HepG2 (cell line): ENCODE data around the gene LLGL1. TPM values are rescaled to one million over a fixed set of nuclear protein-coding genes. Genes with fewer than 3 reads are reported as not detected.

ENCODE experiments used
- CEBPG ChIP-seq: IDR thresholded peaks from 2 replicates; pipeline ENCODE4 v1.6.1; 2016
- DR1 ChIP-seq: sonication (generic); formaldehyde crosslinking; IDR thresholded peaks from 2 replicates; pipeline ENCODE4 v1.8.0; 2021; ENCODE audit warnings: mild to moderate bottlenecking, missing genetic modification reagents, inconsistent platforms
- ELF3 ChIP-seq: IDR thresholded peaks from 2 replicates; pipeline ENCODE4 v1.6.1; 2016; ENCODE audit warnings: missing genetic modification reagents, missing compliant biosample characterization
- KAT8 ChIP-seq: IDR thresholded peaks from 2 replicates; pipeline ENCODE4 v1.6.1; 2016; ENCODE audit warnings: missing genetic modification reagents, missing compliant biosample characterization
- KLF13 ChIP-seq: sonication (generic); formaldehyde crosslinking; IDR thresholded peaks from 2 replicates; pipeline ENCODE4 v1.4.0; 2020; ENCODE audit warnings: mild to moderate bottlenecking, missing genetic modification reagents
- KLF16 ChIP-seq, 2 experiments: sonication (generic) in 1 of 2; formaldehyde crosslinking in 1 of 2; IDR thresholded peaks; 2 replicates each; pipeline versions ENCODE4 v1.6.1 to v1.8.0; 2016 to 2023; ENCODE audit warnings: missing genetic modification reagents in 2 of 2, missing compliant biosample characterization in 1 of 2
- MXI1 ChIP-seq: IDR thresholded peaks from 3 replicates; pipeline ENCODE4 v1.6.1; 2012; ENCODE audit warnings: low read depth, low read length, inconsistent platforms, borderline replicate concordance
- NFRKB ChIP-seq: fragments of 450-650 bp; IDR thresholded peaks from 2 replicates; pipeline ENCODE4 v1.6.1; 2017
- NRL ChIP-seq: sonication (generic); formaldehyde crosslinking; IDR thresholded peaks from 2 replicates; pipeline ENCODE4 v1.5.0; 2020; ENCODE audit warnings: missing genetic modification reagents, mild to moderate bottlenecking, moderate library complexity, borderline replicate concordance
- PLRG1 ChIP-seq: fragments of 450-650 bp; conservative IDR thresholded peaks from 2 replicates; pipeline ENCODE4 v1.6.1; 2016
- POLR2AphosphoS5 ChIP-seq: IDR thresholded peaks from 2 replicates; pipeline ENCODE4 v1.6.1; 2012; ENCODE audit warnings: low read depth, low read length
- SP140L ChIP-seq: sonication (generic); formaldehyde crosslinking; IDR thresholded peaks from 2 replicates; pipeline ENCODE4 v1.4.0; 2020; ENCODE audit warnings: missing genetic modification reagents, borderline replicate concordance
- SRF ChIP-seq: IDR thresholded peaks from 2 replicates; pipeline ENCODE4 v1.6.1; 2011; ENCODE audit warnings: mild to moderate bottlenecking, low read depth, low read length, moderate library complexity
- SYNCRIP ChIP-seq: fragments of 200-400 bp; formaldehyde crosslinking; IDR thresholded peaks from 2 replicates; pipeline ENCODE4 v1.6.1; 2018; ENCODE audit warnings: mild to moderate bottlenecking, low read depth, low read length; ENCODE audit not compliant: insufficient read depth
- TAF1 ChIP-seq: sonication (generic); formaldehyde crosslinking; IDR thresholded peaks from 2 replicates; pipeline ENCODE4 v1.4.0; 2020; ENCODE audit warnings: missing genetic modification reagents
- XRCC5 ChIP-seq: fragments of 200-400 bp; formaldehyde crosslinking; optimal IDR thresholded peaks from 2 replicates; pipeline ENCODE3; 2017; ENCODE audit warnings: mild to moderate bottlenecking, low read length
- ZBTB7B ChIP-seq: sonication (generic); formaldehyde crosslinking; IDR thresholded peaks from 2 replicates; pipeline ENCODE4 v1.4.0; 2020; ENCODE audit warnings: missing genetic modification reagents
- ZMYM4 ChIP-seq: sonication (generic); formaldehyde crosslinking; IDR thresholded peaks from 2 replicates; pipeline ENCODE4 v1.8.1; 2023; ENCODE audit warnings: mild to moderate bottlenecking, missing genetic modification reagents
- ZNF230 ChIP-seq: sonication (generic); formaldehyde crosslinking; IDR thresholded peaks from 2 replicates; pipeline ENCODE4 v1.4.0; 2020; ENCODE audit warnings: mild to moderate bottlenecking, missing genetic modification reagents
- ZNF253 ChIP-seq: sonication (generic); formaldehyde crosslinking; IDR thresholded peaks from 2 replicates; pipeline ENCODE4 v1.8.0; 2022; ENCODE audit warnings: mild to moderate bottlenecking, missing genetic modification reagents, borderline replicate concordance
- ZNF343 ChIP-seq: sonication (generic); formaldehyde crosslinking; IDR thresholded peaks from 2 replicates; pipeline ENCODE4 v1.4.0; 2020; ENCODE audit warnings: mild to moderate bottlenecking, missing genetic modification reagents
- ZNF451 ChIP-seq: sonication (generic); formaldehyde crosslinking; IDR thresholded peaks from 2 replicates; pipeline ENCODE4 v1.5.0; 2020; ENCODE audit warnings: mild to moderate bottlenecking, missing genetic modification reagents
- ZNF772 ChIP-seq: sonication (generic); formaldehyde crosslinking; IDR thresholded peaks from 2 replicates; pipeline ENCODE4 v1.5.0; 2020; ENCODE audit warnings: mild to moderate bottlenecking, missing genetic modification reagents
- ZNF788 ChIP-seq: sonication (generic); formaldehyde crosslinking; IDR thresholded peaks from 2 replicates; pipeline ENCODE4 v1.5.0; 2020; ENCODE audit warnings: mild to moderate bottlenecking, missing genetic modification reagents, borderline replicate concordance
- ZSCAN25 ChIP-seq: sonication (generic); formaldehyde crosslinking; IDR thresholded peaks from 2 replicates; pipeline ENCODE4 v1.8.0; 2022; ENCODE audit warnings: mild to moderate bottlenecking, missing genetic modification reagents
- polyA plus RNA-seq, 8 experiments: library from polyadenylated mRNA; depleted of rRNA in 3 of 8; stranded (reverse) in 7 of 8; unstranded in 1 of 8; fragments of >200 nt; fragmentation: Illumina TruSeq in 4 of 8; extraction: Trizol in 4 of 8; gene quantifications; 2 replicates each; pipeline versions ENCODE4 v1.2.1 to v1.2.3, GENCODE V29; 2011 to 2016; ENCODE audit warnings: low read depth in 4 of 8, missing spikeins in 1 of 8, mixed read lengths in 1 of 8; ENCODE audit not compliant: insufficient read depth in 1 of 8
- total RNA-seq, 5 experiments: library from RNA; depleted of rRNA; stranded (reverse); fragments of >200 nt; fragmentation: Illumina TruSeq; extraction: Trizol; gene quantifications; 2 replicates each; pipeline ENCODE4 v1.2.3, GENCODE V29; 2016; ENCODE audit warnings: low read depth in 1 of 5
- TF ChIP-seq, protein P1 (sequence below): sonication (generic); IDR thresholded peaks from 2 replicates; pipeline ENCODE4 v1.6.1; 2016; ENCODE audit warnings: low read depth, borderline replicate concordance
- TF ChIP-seq, protein P2 (sequence below): conservative IDR thresholded peaks from 2 replicates; pipeline ENCODE4 v1.6.1; 2018; ENCODE audit warnings: missing genetic modification reagents
- TF ChIP-seq, protein P3 (sequence below): sonication (generic); formaldehyde crosslinking; IDR thresholded peaks from 2 replicates; pipeline ENCODE4 v1.4.0; 2020; ENCODE audit warnings: mild to moderate bottlenecking, missing genetic modification reagents

The LLGL1 gene
- total and polyA plus RNA-seq, 2 of the 13 experiments (the other 11 are each of a cell fraction or from before 2014, with no cell fraction given), result 15.0 to 15.3 TPM

DNA sequence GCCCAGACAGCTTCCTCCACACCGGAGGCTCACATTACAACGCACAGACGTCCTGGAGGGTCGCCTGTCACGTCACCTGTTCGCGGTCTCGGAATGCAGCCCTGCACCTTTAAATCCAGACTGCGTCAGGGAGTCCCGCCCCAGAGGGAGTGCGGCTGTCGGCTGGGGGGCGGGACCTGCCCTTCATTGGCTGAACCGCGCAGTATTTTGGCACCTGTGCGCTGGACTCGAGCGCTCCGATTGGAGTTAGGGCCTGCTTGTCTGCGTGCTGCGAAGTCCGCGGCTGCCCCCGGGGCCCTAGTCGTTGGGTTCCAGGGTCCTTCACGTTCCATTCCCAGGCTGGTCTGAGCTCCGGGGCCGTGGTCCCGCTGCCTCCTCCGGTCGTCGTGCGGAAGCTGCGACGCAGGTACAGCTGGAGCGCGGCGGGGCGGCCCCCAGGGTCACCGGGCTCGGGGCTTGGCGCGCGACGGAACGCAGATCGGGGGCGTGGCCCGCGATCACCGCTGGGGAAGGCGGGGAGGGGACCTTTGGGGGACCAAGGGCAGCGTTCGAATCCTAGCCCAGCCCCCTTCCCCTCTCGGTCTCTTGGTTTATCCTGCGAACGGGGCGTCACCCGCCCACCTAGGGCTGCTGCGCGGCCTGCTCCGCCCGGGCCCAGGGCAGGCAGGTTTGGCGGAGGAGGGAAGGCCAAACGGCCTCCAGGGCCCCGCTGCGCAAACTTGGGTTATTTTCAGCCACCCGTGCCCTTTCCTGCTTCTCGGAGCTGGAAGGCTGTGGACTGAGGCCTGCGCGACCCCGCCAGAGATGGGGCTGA, 35.1 kb downstream of the LLGL1 start, which contains the start of gene MIEF2 (continued):
- TF ChIP-seq ELF3 (CRISPR knock-in tag) (peak; percentile 55; the same call in 1 of the 2 replicates), ZNF451 (peak; percentile 84), POLR2AphosphoS5 (peak; percentile 79), ZNF788 (CRISPR knock-in tag) (peak; percentile 75; the same call in 1 of the 2 replicates), DR1 (CRISPR knock-in tag) (peak; percentile 48), XRCC5 (peak; percentile 79), ZNF772 (CRISPR knock-in tag) (peak; percentile 81), ZNF343 (peak; percentile 62; the same call in 1 of the 2 replicates), KAT8 (CRISPR knock-in tag) (no peak; the same call in none of the 2 replicates), MXI1 (peak; percentile 59; the same call in 2 of the 3 replicates), ZSCAN25 (CRISPR knock-in tag) (peak; percentile 69), KLF16 (CRISPR knock-in tag; IDR thresholded peaks at IDR 0.05) (peak in 1 of 2 experiments; percentile 76; a peak in 2 of 4 replicates), ZMYM4 (CRISPR knock-in tag) (peak; percentile 72), NFRKB (no peak), TAF1 (peak; percentile 85), ZBTB7B (CRISPR knock-in tag) (peak; percentile 86), SRF (no peak), CEBPG (no peak), SP140L (CRISPR knock-in tag) (0 out of 2 replicates have a peak, but pooled peaks have one; percentile 6), NRL (CRISPR knock-in tag) (peak; percentile 78; the same call in 1 of the 2 replicates), ZNF230 (CRISPR knock-in tag) (0 out of 2 replicates have a peak, but pooled peaks have one; percentile 65), KLF13 (CRISPR knock-in tag) (no peak), ZNF253 (no peak; the same call in 1 of the 2 replicates), PLRG1 (no peak), SYNCRIP (no peak)
- TF ChIP-seq, protein P1, sequence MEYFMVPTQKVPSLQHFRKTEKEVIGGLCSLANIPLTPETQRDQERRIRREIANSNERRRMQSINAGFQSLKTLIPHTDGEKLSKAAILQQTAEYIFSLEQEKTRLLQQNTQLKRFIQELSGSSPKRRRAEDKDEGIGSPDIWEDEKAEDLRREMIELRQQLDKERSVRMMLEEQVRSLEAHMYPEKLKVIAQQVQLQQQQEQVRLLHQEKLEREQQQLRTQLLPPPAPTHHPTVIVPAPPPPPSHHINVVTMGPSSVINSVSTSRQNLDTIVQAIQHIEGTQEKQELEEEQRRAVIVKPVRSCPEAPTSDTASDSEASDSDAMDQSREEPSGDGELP, result peak; percentile 79; the same call in 1 of the 2 replicates
- TF ChIP-seq, protein P2, sequence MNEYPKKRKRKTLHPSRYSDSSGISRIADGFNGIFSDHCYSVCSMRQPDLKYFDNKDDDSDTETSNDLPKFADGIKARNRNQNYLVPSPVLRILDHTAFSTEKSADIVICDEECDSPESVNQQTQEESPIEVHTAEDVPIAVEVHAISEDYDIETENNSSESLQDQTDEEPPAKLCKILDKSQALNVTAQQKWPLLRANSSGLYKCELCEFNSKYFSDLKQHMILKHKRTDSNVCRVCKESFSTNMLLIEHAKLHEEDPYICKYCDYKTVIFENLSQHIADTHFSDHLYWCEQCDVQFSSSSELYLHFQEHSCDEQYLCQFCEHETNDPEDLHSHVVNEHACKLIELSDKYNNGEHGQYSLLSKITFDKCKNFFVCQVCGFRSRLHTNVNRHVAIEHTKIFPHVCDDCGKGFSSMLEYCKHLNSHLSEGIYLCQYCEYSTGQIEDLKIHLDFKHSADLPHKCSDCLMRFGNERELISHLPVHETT (CRISPR knock-in tag), result peak; percentile 88
- TF ChIP-seq, protein P3, sequence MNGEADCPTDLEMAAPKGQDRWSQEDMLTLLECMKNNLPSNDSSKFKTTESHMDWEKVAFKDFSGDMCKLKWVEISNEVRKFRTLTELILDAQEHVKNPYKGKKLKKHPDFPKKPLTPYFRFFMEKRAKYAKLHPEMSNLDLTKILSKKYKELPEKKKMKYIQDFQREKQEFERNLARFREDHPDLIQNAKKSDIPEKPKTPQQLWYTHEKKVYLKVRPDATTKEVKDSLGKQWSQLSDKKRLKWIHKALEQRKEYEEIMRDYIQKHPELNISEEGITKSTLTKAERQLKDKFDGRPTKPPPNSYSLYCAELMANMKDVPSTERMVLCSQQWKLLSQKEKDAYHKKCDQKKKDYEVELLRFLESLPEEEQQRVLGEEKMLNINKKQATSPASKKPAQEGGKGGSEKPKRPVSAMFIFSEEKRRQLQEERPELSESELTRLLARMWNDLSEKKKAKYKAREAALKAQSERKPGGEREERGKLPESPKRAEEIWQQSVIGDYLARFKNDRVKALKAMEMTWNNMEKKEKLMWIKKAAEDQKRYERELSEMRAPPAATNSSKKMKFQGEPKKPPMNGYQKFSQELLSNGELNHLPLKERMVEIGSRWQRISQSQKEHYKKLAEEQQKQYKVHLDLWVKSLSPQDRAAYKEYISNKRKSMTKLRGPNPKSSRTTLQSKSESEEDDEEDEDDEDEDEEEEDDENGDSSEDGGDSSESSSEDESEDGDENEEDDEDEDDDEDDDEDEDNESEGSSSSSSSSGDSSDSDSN (CRISPR knock-in tag), result peak; percentile 97
